Cardiac fibroblast (primary cell): ENCODE measurements around the gene RAPH1.
A peak's percentile ranks its signal among the peaks of the same experiment; 100 is the strongest.

Source experiments
- DNase-seq, 2 donors: peaks; one replicate each; pipeline versions ENCODE4 v3.0.0 to v3.0.0-alpha.2; 2010; ENCODE audit warnings: low read depth in 2 of 2
- H3K4me3 ChIP-seq, 2 donors: replicated peaks in 1 of 2; 1 replicate in 1 of 2; 2 replicates in 1 of 2; pipeline ENCODE4 v1.5.1; 2011; ENCODE audit warnings: low read depth in 2 of 2, low read length in 2 of 2, mild to moderate bottlenecking in 2 of 2, moderate library complexity in 1 of 2
- TF ChIP-seq, protein P1 (sequence below): IDR thresholded peaks from one replicate; pipeline ENCODE4 v1.5.1; 2011; ENCODE audit warnings: low read depth, mild to moderate bottlenecking, low read length, inconsistent platforms

RAPH1 gene

GRCh38 chr2:203427061-203427460 lies 108.0 kb downstream of the RAPH1 start:
- DNase-seq = peak; percentile 51 to 87
- TF ChIP-seq, protein P1, sequence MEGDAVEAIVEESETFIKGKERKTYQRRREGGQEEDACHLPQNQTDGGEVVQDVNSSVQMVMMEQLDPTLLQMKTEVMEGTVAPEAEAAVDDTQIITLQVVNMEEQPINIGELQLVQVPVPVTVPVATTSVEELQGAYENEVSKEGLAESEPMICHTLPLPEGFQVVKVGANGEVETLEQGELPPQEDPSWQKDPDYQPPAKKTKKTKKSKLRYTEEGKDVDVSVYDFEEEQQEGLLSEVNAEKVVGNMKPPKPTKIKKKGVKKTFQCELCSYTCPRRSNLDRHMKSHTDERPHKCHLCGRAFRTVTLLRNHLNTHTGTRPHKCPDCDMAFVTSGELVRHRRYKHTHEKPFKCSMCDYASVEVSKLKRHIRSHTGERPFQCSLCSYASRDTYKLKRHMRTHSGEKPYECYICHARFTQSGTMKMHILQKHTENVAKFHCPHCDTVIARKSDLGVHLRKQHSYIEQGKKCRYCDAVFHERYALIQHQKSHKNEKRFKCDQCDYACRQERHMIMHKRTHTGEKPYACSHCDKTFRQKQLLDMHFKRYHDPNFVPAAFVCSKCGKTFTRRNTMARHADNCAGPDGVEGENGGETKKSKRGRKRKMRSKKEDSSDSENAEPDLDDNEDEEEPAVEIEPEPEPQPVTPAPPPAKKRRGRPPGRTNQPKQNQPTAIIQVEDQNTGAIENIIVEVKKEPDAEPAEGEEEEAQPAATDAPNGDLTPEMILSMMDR = no peak
- no peak overlapping the region for H3K4me3 ChIP-seq

- TF ChIP-seq, protein P1 = no peak
These were observed 116.8 kb downstream of the RAPH1 start for GRCh38 chr2:203418271-203418670.

DNA sequence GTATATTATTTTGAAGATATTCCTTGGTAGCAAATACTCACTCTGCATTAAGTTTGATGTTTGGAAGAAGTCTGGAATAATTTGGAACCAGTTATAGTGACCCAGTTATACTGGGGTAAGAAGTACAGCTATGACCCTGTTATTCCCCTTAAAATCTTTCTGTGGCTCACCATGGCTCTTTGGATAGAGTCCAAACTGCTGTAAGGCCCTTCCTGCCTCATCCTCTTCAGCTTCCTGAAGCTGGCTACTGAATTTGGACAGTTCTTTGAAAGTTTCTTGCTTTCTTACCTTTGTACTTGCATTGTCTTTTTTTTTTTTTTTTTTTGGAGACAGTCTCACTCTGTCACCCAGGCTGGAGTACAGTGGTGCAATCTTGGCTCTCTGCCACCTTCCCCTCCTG lies 121.3 kb downstream of the RAPH1 start:
- peak; percentile 27 to 32 for DNase-seq
- H3K4me3 ChIP-seq = no peak overlapping the region
- TF ChIP-seq, protein P1 = no peak

More at GRCh38 chr2:203418271-203418670, 116.8 kb downstream of the RAPH1 start:
- no peak for DNase-seq
- H3K4me3 ChIP-seq = no peak overlapping the region

- DNase-seq = no peak
- TF ChIP-seq, protein P1 = no peak
- no peak overlapping the region for H3K4me3 ChIP-seq
These were observed 122.4 kb downstream of the RAPH1 start for GRCh38 chr2:203412546-203413331.

GRCh38 chr2:203407496-203407895 lies 127.6 kb downstream of the RAPH1 start:
- no peak overlapping the region for H3K4me3 ChIP-seq
- no peak for DNase-seq
- TF ChIP-seq, protein P1 = no peak

DNA sequence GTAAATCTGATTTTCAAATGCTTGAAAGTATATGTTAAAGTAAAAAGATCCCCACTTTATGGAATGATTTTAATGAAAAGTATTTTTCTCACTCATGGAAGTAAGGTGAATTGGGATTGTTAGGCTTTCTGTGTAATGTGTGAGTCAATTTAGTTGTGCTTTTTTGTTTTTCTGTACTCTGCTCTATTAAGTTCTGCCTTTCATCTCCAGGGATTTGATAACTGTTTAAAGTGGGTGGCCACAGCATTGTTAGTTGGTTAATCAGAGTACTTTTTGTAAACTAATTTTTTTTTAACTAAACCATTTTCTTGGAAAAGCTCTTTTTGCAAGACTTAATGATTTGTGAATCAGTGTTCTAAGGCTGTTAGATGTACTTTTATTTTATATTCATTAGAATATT lies 130.1 kb downstream of the RAPH1 start:
- DNase-seq = peak; percentile 26 to 77
- TF ChIP-seq, protein P1 = no peak

More for the DNA sequence above, 130.1 kb downstream of the RAPH1 start:
- H3K4me3 ChIP-seq = no peak overlapping the region
